Endodermal cell (in vitro differentiated cells): ENCODE measurements around the gene TNIK. TPM values are rescaled to one million over a fixed set of nuclear protein-coding genes. Genes with fewer than 3 reads are reported as not detected.

ENCODE experiments used
- DNase-seq: peaks from one replicate; pipeline ENCODE4 v3.0.0-alpha.2; 2017
- H3K27ac ChIP-seq: 2 replicates; pipeline ENCODE4 v1.5.1; 2013; ENCODE audit warnings: mild to moderate bottlenecking, low read depth, low read length, moderate library complexity
- H3K27me3 ChIP-seq: 2 replicates; pipeline ENCODE4 v1.6.1; 2013; ENCODE audit warnings: mild to moderate bottlenecking, low read length, moderate library complexity; ENCODE audit not compliant: insufficient read depth, control insufficient read depth, poor library complexity, severe bottlenecking
- H3K36me3 ChIP-seq: 2 replicates; pipeline ENCODE4 v1.7.0; 2013; ENCODE audit warnings: mild to moderate bottlenecking, low read length, moderate library complexity; ENCODE audit not compliant: control insufficient read depth, insufficient read depth
- H3K4me1 ChIP-seq: one replicate; pipeline ENCODE4 v1.7.0; 2013; ENCODE audit warnings: low read length; ENCODE audit not compliant: control insufficient read depth, insufficient read depth
- H3K4me3 ChIP-seq: 2 replicates; pipeline ENCODE4 v1.5.1; 2013; ENCODE audit warnings: mild to moderate bottlenecking, low read length, moderate library complexity
- H3K9ac ChIP-seq: 2 replicates; pipeline ENCODE4 v1.6.1; 2013; ENCODE audit warnings: mild to moderate bottlenecking, low read length, moderate library complexity; ENCODE audit not compliant: poor library complexity, severe bottlenecking; ENCODE audit errors: extremely low read depth
- H3K9me3 ChIP-seq: 2 replicates; pipeline ENCODE4 v1.6.1; 2013; ENCODE audit warnings: mild to moderate bottlenecking, low read length, moderate library complexity; ENCODE audit not compliant: control insufficient read depth
- H3K27ac Mint-ChIP-seq: 2 replicates; pipeline ENCODE4 v1.8.0; 2020; ENCODE audit warnings: mixed read lengths
- H3K27me3 Mint-ChIP-seq: 2 replicates; pipeline ENCODE4 v1.8.0; 2021; ENCODE audit warnings: mild to moderate bottlenecking, mixed read lengths; ENCODE audit not compliant: insufficient read depth
- H3K36me3 Mint-ChIP-seq: 2 replicates; pipeline ENCODE4 v1.8.0; 2020; ENCODE audit warnings: low read depth, mixed read lengths
- H3K4me1 Mint-ChIP-seq: 2 replicates; pipeline ENCODE4 v1.8.0; 2020; ENCODE audit warnings: mixed read lengths
- H3K4me3 Mint-ChIP-seq: 2 replicates; pipeline ENCODE4 v1.8.0; 2020; ENCODE audit warnings: mild to moderate bottlenecking, moderate library complexity, mixed read lengths
- H3K9me3 Mint-ChIP-seq: 2 replicates; pipeline ENCODE4 v1.8.0; 2020; ENCODE audit warnings: mild to moderate bottlenecking, mixed read lengths
- WGBS, 2 experiments: methylation state at CpG; one replicate each; pipeline versions ENCODE4 v1.1.5 to v1.1.7; 2013; ENCODE audit warnings: missing lambda C conversion rate in 2 of 2, mixed read lengths in 1 of 2; ENCODE audit not compliant: insufficient coverage in 1 of 2, insufficient read length in 1 of 2; 5-methylcytosine and 5-hydroxymethylcytosine counted together
- total RNA-seq, 2 donors: library from RNA; stranded (reverse); fragmentation: NEBNext Ultra II Directional in 1 of 2; extraction: Animal tissue kit (Norgen Biotek cat#: 25700) in 1 of 2; gene quantifications; 2 replicates in 1 of 2; 3 replicates in 1 of 2; pipeline ENCODE4 v1.2.1, GENCODE V29; 2021
- TF ChIP-seq, protein P1 (sequence below): fragments of 200-600 bp; sonication (generic); conservative IDR thresholded peaks from 2 replicates; pipeline ENCODE4 v1.5.0; 2021; ENCODE audit warnings: antibody characterized with exemption, mild to moderate bottlenecking

Gene TNIK
- total RNA-seq, 2 donors from 2014 or later: 12.2 to 14.9 TPM

DNA sequence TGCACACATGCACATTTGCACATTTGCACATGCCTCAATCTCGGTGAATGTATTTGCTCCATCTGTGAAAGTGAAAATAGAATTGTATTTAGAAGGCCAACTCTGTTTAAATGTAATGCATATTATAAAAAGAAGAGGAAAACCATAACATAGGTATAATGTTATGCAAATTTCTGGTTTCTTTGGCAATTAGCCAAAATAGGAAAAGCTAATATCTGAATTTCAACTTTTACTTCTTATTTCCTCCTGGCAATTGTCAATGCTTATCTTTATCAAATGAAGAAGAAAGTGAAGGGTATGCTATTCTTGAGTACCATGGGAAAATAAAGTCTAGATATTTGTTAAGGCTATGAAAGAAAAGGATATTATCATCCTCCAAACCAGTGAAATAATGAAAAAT, 357.0 kb downstream of the TNIK start:
- Mint-ChIP-seq H3K4me1 (no peaks in the 10 kb centered on the region), H3K27ac (no peak overlapping the region), H3K9me3 (no peaks in the 10 kb centered on the region), H3K36me3 (no peaks in the 10 kb centered on the region), H3K4me3 (no peak overlapping the region), H3K27me3 (no peaks in the 10 kb centered on the region)
- Histone ChIP-seq H3K27me3 (no peaks in the 10 kb centered on the region), H3K9me3 (no peaks in the 10 kb centered on the region), H3K9ac (no peak overlapping the region), H3K4me1 (no peaks in the 10 kb centered on the region), H3K27ac (no peak overlapping the region), H3K4me3 (no peak overlapping the region), H3K36me3 (no peaks in the 10 kb centered on the region)
- no peak for DNase-seq
- WGBS, 2 experiments: 87% methylated on average over 1 of the region's 1 CpG; no CpG with 5 or more reads in 1 of the 2 experiments
- TF ChIP-seq, protein P1, sequence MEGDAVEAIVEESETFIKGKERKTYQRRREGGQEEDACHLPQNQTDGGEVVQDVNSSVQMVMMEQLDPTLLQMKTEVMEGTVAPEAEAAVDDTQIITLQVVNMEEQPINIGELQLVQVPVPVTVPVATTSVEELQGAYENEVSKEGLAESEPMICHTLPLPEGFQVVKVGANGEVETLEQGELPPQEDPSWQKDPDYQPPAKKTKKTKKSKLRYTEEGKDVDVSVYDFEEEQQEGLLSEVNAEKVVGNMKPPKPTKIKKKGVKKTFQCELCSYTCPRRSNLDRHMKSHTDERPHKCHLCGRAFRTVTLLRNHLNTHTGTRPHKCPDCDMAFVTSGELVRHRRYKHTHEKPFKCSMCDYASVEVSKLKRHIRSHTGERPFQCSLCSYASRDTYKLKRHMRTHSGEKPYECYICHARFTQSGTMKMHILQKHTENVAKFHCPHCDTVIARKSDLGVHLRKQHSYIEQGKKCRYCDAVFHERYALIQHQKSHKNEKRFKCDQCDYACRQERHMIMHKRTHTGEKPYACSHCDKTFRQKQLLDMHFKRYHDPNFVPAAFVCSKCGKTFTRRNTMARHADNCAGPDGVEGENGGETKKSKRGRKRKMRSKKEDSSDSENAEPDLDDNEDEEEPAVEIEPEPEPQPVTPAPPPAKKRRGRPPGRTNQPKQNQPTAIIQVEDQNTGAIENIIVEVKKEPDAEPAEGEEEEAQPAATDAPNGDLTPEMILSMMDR: peak; percentile 3

DNA sequence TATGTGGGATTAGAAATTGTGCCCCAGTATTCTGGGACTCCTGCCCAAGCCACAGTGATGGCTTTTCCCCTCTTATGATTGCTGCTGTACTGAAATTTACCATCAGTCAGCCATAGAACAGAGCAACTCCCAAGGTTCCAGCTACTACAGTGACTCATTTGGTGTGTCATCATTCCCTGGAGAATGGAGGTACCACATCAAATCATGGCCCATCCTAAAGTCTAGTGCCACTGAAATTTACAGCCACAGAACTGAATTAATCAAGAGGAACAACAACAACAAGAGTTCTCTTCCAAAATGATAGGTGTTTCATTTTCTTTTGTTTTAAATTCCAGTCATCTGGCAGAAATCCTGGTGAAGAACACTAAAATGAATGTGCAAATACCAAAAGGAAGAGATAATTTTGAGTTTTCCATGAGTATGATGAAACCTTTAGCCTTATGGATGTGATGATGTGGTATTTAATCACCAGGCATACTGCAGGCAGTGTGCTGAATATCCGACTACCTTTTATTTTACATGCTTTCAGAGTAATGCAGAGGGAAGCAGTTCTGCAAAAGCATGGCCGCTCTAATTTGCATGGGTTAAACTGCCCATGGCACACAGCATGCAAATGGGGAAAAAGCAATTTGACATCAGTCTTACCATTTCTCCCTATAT, 358.1 kb downstream of the TNIK start:
- H3K9me3 ChIP-seq: no peaks in the 10 kb centered on the region
- no peaks in the 10 kb centered on the region for H3K27me3 ChIP-seq
- Mint-ChIP-seq H3K9me3 (peaks cover 2% of the 10 kb centered on the region), H3K36me3 (no peaks in the 10 kb centered on the region), H3K4me3 (no peak overlapping the region), H3K4me1 (no peaks in the 10 kb centered on the region), H3K27ac (no peak overlapping the region), H3K27me3 (no peaks in the 10 kb centered on the region)
- no peak overlapping the region for H3K27ac ChIP-seq
- DNase-seq: no peak
- TF ChIP-seq, protein P1: no peak
- no peak overlapping the region for H3K4me3 ChIP-seq
- no peak overlapping the region for H3K9ac ChIP-seq
- no peaks in the 10 kb centered on the region for H3K36me3 ChIP-seq
- no peaks in the 10 kb centered on the region for H3K4me1 ChIP-seq
- WGBS, 2 experiments: 98 to 100% methylated on average over 1 to 2 of the region's 2 CpGs

DNA sequence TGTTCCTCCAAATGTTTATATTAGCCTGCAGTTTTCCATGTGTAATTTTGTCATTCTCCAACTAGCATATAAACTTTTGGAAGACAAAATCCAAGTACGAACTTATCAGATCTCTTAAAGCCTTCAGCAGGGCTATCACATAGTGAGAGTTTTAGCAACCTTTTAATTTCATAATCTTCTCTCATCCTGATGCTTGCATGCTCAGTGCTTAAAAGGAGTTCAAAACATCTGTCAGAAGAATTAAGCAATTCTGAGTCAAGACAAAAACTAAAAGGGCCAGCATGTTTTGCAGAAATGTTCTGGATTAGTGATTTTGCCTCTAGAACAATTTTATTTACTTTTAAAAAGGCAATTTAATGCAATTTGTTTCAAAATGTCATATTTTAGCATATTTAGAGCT, 360.3 kb downstream of the TNIK start:
- H3K27ac ChIP-seq: no peak overlapping the region
- H3K9ac ChIP-seq: no peak overlapping the region
- no peaks in the 10 kb centered on the region for H3K36me3 Mint-ChIP-seq
- H3K4me1 Mint-ChIP-seq: no peaks in the 10 kb centered on the region
- TF ChIP-seq, protein P1: no peak
- no peaks in the 10 kb centered on the region for H3K27me3 ChIP-seq
- H3K4me1 ChIP-seq: no peaks in the 10 kb centered on the region
- no peak overlapping the region for H3K27ac Mint-ChIP-seq
- no peaks in the 10 kb centered on the region for H3K36me3 ChIP-seq
- H3K4me3 ChIP-seq: no peak overlapping the region
- WGBS, 2 experiments: 86 to 94% methylated on average over 1 of the region's 1 CpG
- no peaks in the 10 kb centered on the region for H3K9me3 ChIP-seq
- H3K9me3 Mint-ChIP-seq: peaks cover 2% of the 10 kb centered on the region
- no peaks in the 10 kb centered on the region for H3K27me3 Mint-ChIP-seq
- no peak overlapping the region for H3K4me3 Mint-ChIP-seq
- DNase-seq: no peak
